Astrocyte (in vitro differentiated cells and primary cell): Measurements from ENCODE around the gene PNPLA7. TPM values are rescaled to one million over a fixed set of nuclear protein-coding genes. Genes with fewer than 3 reads are reported as not detected.
"Not testable (repeated sequence)": the region's sequence is repeated elsewhere in the genome, so short reads cannot be mapped to it uniquely, and the experiment has no call there.

Source experiments
- DNase-seq: peaks from one replicate; pipeline ENCODE4 v3.0.0-alpha.2; 2010; ENCODE audit warnings: low read depth
- FAIRE-seq: peaks from 2 replicates; lab custom pipeline; 2011; peaks lifted over from hg19 to GRCh38; lab: Jason Lieb, UNC
- H2AFZ ChIP-seq: 2 replicates; pipeline ENCODE4 v1.6.0; 2012; ENCODE audit warnings: low read depth, low read length, inconsistent platforms
- H3K27ac ChIP-seq: 2 replicates; pipeline ENCODE4 v1.5.1; 2011; ENCODE audit warnings: low read depth, low read length, inconsistent platforms
- H3K27me3 ChIP-seq: 2 replicates; pipeline ENCODE4 v1.6.0; 2011; ENCODE audit warnings: low read length, inconsistent platforms; ENCODE audit not compliant: insufficient read depth
- H3K36me3 ChIP-seq: 2 replicates; pipeline ENCODE4 v1.5.1; 2011; ENCODE audit warnings: low read length, inconsistent platforms; ENCODE audit not compliant: insufficient read depth
- H3K4me1 ChIP-seq: 2 replicates; pipeline ENCODE4 v1.5.1; 2011; ENCODE audit warnings: low read length, inconsistent platforms; ENCODE audit not compliant: insufficient read depth
- H3K4me2 ChIP-seq: 2 replicates; pipeline ENCODE4 v1.6.0; 2012; ENCODE audit warnings: low read length, inconsistent platforms
- H3K4me3 ChIP-seq: 2 replicates; pipeline ENCODE4 v1.5.1; 2011; ENCODE audit warnings: low read depth, mild to moderate bottlenecking, low read length, inconsistent platforms; ENCODE audit not compliant: insufficient read depth
- H3K79me2 ChIP-seq: 2 replicates; pipeline ENCODE4 v1.6.0; 2012; ENCODE audit warnings: mild to moderate bottlenecking, low read length, inconsistent platforms; ENCODE audit not compliant: insufficient read depth
- H3K9ac ChIP-seq: 2 replicates; pipeline ENCODE4 v1.6.0; 2012; ENCODE audit warnings: mild to moderate bottlenecking, low read length, inconsistent platforms
- H3K9me3 ChIP-seq: 2 replicates; pipeline ENCODE4 v1.5.1; 2012; ENCODE audit warnings: low read depth, mild to moderate bottlenecking, low read length, inconsistent platforms; ENCODE audit not compliant: insufficient read depth
- H4K20me1 ChIP-seq: 2 replicates; pipeline ENCODE4 v1.6.0; 2012; ENCODE audit warnings: low read length, inconsistent platforms; ENCODE audit not compliant: insufficient read depth
- H3K27ac Mint-ChIP-seq: one replicate; pipeline ENCODE4 v1.8.0; 2021; ENCODE audit warnings: mild to moderate bottlenecking, mixed read lengths; ENCODE audit not compliant: unreplicated experiment
- H3K27me3 Mint-ChIP-seq: one replicate; pipeline ENCODE4 v1.8.0; 2021; ENCODE audit warnings: low read depth, mixed read lengths; ENCODE audit not compliant: unreplicated experiment
- H3K36me3 Mint-ChIP-seq: one replicate; pipeline ENCODE4 v1.8.0; 2021; ENCODE audit warnings: low read depth, mixed read lengths; ENCODE audit not compliant: unreplicated experiment
- H3K4me1 Mint-ChIP-seq: one replicate; pipeline ENCODE4 v1.8.0; 2021; ENCODE audit warnings: low read depth, mixed read lengths; ENCODE audit not compliant: unreplicated experiment
- H3K4me3 Mint-ChIP-seq: one replicate; pipeline ENCODE4 v1.8.0; 2021; ENCODE audit warnings: mild to moderate bottlenecking, moderate library complexity, mixed read lengths; ENCODE audit not compliant: unreplicated experiment
- H3K9me3 Mint-ChIP-seq: one replicate; pipeline ENCODE4 v1.8.0; 2021; ENCODE audit warnings: mild to moderate bottlenecking, mixed read lengths; ENCODE audit not compliant: unreplicated experiment
- CTCF ChIP-seq: IDR thresholded peaks from 2 replicates; pipeline ENCODE4 v1.5.1; 2011; ENCODE audit warnings: low read depth, mild to moderate bottlenecking, inconsistent platforms, low read length, moderate library complexity; ENCODE audit not compliant: insufficient read depth
- EZH2 ChIP-seq: IDR thresholded peaks from 2 replicates; pipeline ENCODE4 v1.6.1; 2012; ENCODE audit warnings: mild to moderate bottlenecking, low read length, inconsistent platforms; ENCODE audit not compliant: insufficient read depth
- total RNA-seq: library from RNA; stranded (reverse); gene quantifications from 2 replicates; pipeline ENCODE4 v1.2.1, GENCODE V29; 2021

Gene PNPLA7
- total RNA-seq, 1 donor from 2014 or later, result 2.6 TPM

- no peak overlapping the region for H3K4me3 ChIP-seq
- H3K36me3 Mint-ChIP-seq, result peaks cover 15% of the 10 kb centered on the region
- no peak overlapping the region for H2AFZ ChIP-seq
- FAIRE-seq (no peak), DNase-seq (no peak)
- H3K27me3 Mint-ChIP-seq, result no peaks in the 10 kb centered on the region
- H3K27ac Mint-ChIP-seq, result no peak overlapping the region
- H3K27me3 ChIP-seq, result no peaks in the 10 kb centered on the region
- no peaks in the 10 kb centered on the region for H3K79me2 ChIP-seq
- no peak overlapping the region for H3K4me2 ChIP-seq
- no peak for TF ChIP-seq EZH2
- no peak for TF ChIP-seq CTCF
- no peak overlapping the region for H3K27ac ChIP-seq
- H3K4me1 ChIP-seq, result no peaks in the 10 kb centered on the region
- H3K36me3 ChIP-seq, result no peaks in the 10 kb centered on the region
- H3K4me3 Mint-ChIP-seq, result no peak overlapping the region
- no peaks in the 10 kb centered on the region for H3K4me1 Mint-ChIP-seq
- H4K20me1 ChIP-seq, result peaks cover 3% of the 10 kb centered on the region
- no peaks in the 10 kb centered on the region for H3K9me3 ChIP-seq
- H3K9ac ChIP-seq, result no peak overlapping the region
- peaks cover 5% of the 10 kb centered on the region for H3K9me3 Mint-ChIP-seq
Observed at GRCh38 chr9:137535120-137535428, 15.1 kb downstream of the PNPLA7 start.

- Histone ChIP-seq H3K4me1 (no peaks in the 10 kb centered on the region), H3K27ac (no peak overlapping the region), H4K20me1 (peaks cover 3% of the 10 kb centered on the region), H3K36me3 (no peaks in the 10 kb centered on the region), H3K79me2 (no peaks in the 10 kb centered on the region), H3K27me3 (no peaks in the 10 kb centered on the region), H3K4me3 (no peak overlapping the region), H3K4me2 (no peak overlapping the region), H2AFZ (no peak overlapping the region), H3K9me3 (no peaks in the 10 kb centered on the region), H3K9ac (no peak overlapping the region)
- H3K36me3 Mint-ChIP-seq, result peaks cover 15% of the 10 kb centered on the region
- no peaks in the 10 kb centered on the region for H3K4me1 Mint-ChIP-seq
- TF ChIP-seq CTCF (peak; percentile 55), EZH2 (no peak)
- FAIRE-seq (no peak), DNase-seq (peak; percentile 41)
- H3K9me3 Mint-ChIP-seq, result peaks cover 5% of the 10 kb centered on the region
- H3K27ac Mint-ChIP-seq, result peak overlapping the region; percentile 56
- H3K27me3 Mint-ChIP-seq, result no peaks in the 10 kb centered on the region
- H3K4me3 Mint-ChIP-seq, result no peak overlapping the region
Observed at GRCh38 chr9:137534256-137535119, 15.7 kb downstream of the PNPLA7 start.

- H4K20me1 ChIP-seq, H3K27ac Mint-ChIP-seq, H3K9me3 Mint-ChIP-seq, H2AFZ ChIP-seq, H3K4me1 ChIP-seq, H3K9me3 ChIP-seq, H3K27ac ChIP-seq, H3K27me3 ChIP-seq, DNase-seq, H3K4me2 ChIP-seq, H3K4me3 Mint-ChIP-seq, FAIRE-seq, H3K36me3 ChIP-seq, H3K4me3 ChIP-seq, H3K27me3 Mint-ChIP-seq, H3K79me2 ChIP-seq, H3K4me1 Mint-ChIP-seq, H3K9ac ChIP-seq: not testable (repeated sequence)
- peaks cover 15% of the 10 kb centered on the region for H3K36me3 Mint-ChIP-seq
Observed at GRCh38 chr9:137532891-137533468, 17.2 kb downstream of the PNPLA7 start.
